NT2/D1 (cell line): ENCODE measurements around the gene KIF16B.
"Not testable (repeated sequence)": the region's sequence is repeated elsewhere in the genome, so short reads cannot be mapped to it uniquely, and the experiment has no call there.

Experiments used
- YY1 ChIP-seq: IDR thresholded peaks from 2 replicates; pipeline ENCODE4 v1.6.1; 2011; ENCODE audit not compliant: insufficient read length, insufficient read depth
- ZNF274 ChIP-seq: IDR thresholded peaks from 2 replicates; pipeline ENCODE4 v1.6.1; 2011; ENCODE audit warnings: mild to moderate bottlenecking, low read depth, low read length

DNA sequence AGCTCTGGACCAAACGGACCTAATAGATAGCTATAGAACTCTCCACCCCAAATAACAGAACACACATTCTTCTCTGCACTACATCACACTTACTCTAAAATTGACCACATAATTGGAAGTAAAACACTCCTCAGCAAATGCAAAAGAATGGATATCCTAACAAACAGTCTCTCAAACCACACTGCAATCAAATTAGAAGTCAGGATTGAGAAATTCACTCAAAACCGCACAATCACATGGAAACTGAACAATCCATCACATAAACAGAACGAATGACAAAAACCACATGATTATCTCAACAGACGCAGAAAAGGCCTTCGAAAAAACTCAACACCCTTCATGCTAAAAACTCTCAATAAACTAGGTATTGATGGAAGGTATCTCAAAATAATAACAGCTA is 50.6 kb downstream of the KIF16B start:
- TF ChIP-seq YY1, ZNF274: not testable (repeated sequence)
